Motor neuron (in vitro differentiated cells): Measurements from ENCODE around the gene TRIM65. TPM values are rescaled to one million over a fixed set of nuclear protein-coding genes. Genes with fewer than 3 reads are reported as not detected.

Experiments
- ATAC-seq, 8 experiments: fragments of 200-7000 bp; cut with Tn5 transposase; replicated peaks in 6 of 8; 2 replicates each; pipeline ENCODE4 v1.8.0; 2021; ENCODE audit warnings: mild to moderate bottlenecking in 8 of 8, moderate library complexity in 8 of 8
- H3K27ac ChIP-seq, 2 donors: fragments of 250-450 bp; sonication (Bioruptor Pico); 2 replicates each; pipeline ENCODE4 v1.9.0; 2021; ENCODE audit warnings: antibody characterized with exemption in 2 of 2, mild to moderate bottlenecking in 2 of 2, moderate library complexity in 1 of 2
- H3K4me1 ChIP-seq, 2 donors: fragments of 250-450 bp; sonication (Bioruptor Pico); replicated peaks in 1 of 2; 2 replicates each; pipeline ENCODE4 v1.6.1; 2021; ENCODE audit warnings: antibody characterized with exemption in 2 of 2, mild to moderate bottlenecking in 2 of 2, moderate library complexity in 1 of 2
- H3K4me3 ChIP-seq, 5 donors: fragments of 250-450 bp; sonication (Bioruptor Pico); 2 replicates each; pipeline ENCODE4 v1.9.0; 2021; ENCODE audit warnings: antibody characterized with exemption in 5 of 5, mild to moderate bottlenecking in 5 of 5, moderate library complexity in 4 of 5
- WGBS, 10 experiments: fragments of 450-650 bp; shearing (Covaris generic); methylation state at CpG; one replicate each; pipeline ENCODE4 v1.0.0; 2022; 5-methylcytosine and 5-hydroxymethylcytosine counted together
- in situ Hi-C, 9 experiments: fragments of 400-800 bp; cut with MboI; loops; one replicate each; pipeline ENCODE4 v1.15.0; 2021; ENCODE audit warnings: low sequenced_read_pairs in 9 of 9, low pct_unique_long_range_greater_than_20kb in 2 of 9; ENCODE audit not compliant: unreplicated experiment in 9 of 9
- total RNA-seq, 8 experiments: library from RNA; unstranded; fragments of 300-600 nt; gene quantifications; 2 replicates each; pipeline versions ENCODE4 v1.2.3 to v1.2.4, GENCODE V29; 2022

The TRIM65 gene
- total RNA-seq, 8 experiments from 2014 or later: 8.7 to 22.5 (median 13.4) TPM

DNA sequence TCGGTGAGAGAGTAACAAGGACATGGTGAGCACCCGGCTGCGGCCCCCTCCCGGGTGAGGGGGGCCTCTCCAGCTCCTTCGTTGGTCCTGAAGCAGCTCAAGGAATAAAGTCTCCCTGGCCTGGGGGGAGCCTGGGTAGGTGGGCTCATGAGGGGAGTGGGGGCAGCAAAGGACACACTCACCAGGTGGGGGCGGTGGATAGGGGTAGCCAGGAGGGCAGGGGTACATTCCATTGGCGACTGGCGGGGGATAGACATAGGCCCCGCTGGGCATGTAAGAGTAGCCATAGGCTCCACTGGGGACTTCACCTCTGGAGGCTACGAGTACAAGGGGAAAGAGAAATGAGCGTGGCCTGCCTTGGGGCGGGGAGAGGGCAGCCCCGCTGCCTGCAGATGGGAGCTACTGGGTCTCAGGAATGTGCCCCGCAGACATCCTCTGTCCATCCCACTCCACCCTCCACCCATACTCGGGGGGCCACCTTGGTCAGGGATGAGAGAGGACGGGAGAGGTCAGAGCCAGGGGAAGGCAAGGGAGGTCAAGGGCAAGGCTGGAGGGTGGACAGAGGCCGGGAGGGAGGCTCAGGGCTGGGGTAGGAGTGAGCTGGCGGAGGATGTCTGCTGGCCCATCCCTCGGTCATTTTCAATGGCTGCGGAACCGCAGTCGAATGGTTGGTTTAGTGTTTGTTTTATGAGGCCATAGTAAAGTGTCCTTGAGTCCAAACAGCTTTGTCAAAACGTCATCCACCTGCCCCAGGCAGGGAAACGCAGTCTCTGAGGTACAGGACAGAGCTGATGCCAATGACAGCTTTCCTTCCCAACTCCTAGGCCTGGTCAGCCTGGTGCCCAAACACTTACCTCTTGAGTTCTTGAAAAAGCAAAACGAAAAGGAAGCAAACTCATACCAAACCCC is 48.9 kb downstream of the TRIM65 start:
- no peak for ATAC-seq
- WGBS, 10 experiments: 0 to 93% (median 78%) methylated on average over 1 to 8 of the region's 25 CpGs; no CpG with 5 or more reads in 4 of the 10 experiments
- no peak overlapping the region for H3K4me3 ChIP-seq
- H3K4me1 ChIP-seq: peaks cover 28 to 41% of the 10 kb centered on the region in 2 donors
- H3K27ac ChIP-seq: no peak overlapping the region
- in situ Hi-C loops: no loop called here

DNA sequence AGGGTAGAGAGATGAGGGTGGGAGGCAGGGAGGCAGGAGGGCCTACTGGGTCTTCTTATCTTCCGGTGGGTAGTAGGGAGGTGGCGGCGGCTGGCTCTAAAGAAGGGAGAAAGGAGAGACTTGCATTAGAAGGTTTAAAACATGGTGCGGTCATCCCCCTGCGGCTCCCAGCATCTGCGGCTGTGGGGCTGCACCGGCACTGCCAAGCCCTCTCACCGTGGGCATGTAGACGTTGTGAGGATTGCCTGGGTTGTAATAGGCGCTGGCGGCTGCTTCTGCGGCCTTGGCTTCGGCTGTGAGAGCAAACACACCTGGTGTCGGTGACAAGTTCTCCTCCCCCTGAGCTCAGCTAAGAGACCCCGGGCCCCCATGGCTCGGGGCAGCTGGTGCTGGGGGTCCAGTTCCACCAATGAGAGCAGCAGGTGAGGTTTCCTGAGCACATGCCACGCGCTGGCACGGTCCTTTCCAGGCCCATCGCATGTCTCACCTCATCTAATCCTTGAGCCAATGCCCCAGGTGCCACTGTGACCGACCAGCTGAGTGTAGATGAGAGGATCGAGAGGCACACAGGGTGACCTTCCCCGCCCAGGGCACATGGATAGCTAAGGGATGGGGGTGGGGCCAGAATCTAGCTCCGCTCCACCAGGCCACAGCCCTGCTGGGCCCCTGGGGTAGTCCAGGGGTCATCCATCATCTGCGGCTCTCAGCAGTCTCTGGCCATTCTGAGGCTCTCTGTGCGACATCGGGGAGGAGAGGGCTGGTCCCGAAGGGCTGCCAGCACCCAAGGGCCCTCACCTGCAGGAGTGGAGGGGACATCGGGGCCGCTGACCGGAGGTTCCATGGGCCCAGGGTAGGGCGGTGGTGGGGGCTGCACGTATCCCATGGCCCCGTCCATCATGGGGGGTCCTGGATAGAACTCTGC is 49.8 kb downstream of the TRIM65 start:
- 50 to 100% (median 88%) methylated on average over 1 to 9 of the region's 34 CpGs; no CpG with 5 or more reads in 4 of the 10 experiments for WGBS, 10 experiments
- ATAC-seq: peak in 3 of 8 experiments; percentile 2 to 16 (median 16)
- no peak overlapping the region for H3K27ac ChIP-seq
- peaks cover 28 to 41% of the 10 kb centered on the region in 2 donors for H3K4me1 ChIP-seq
- H3K4me3 ChIP-seq: no peak overlapping the region
- in situ Hi-C loops: no loop called here

- Histone ChIP-seq H3K4me3 (no peak overlapping the region), H3K27ac (peak overlapping the region in 1 of 2 donors; percentile 51), H3K4me1 (peaks cover 28 to 41% of the 10 kb centered on the region in 2 donors)
- WGBS, 10 experiments: 50 to 100% (median 82%) methylated on average over 1 to 8 of the region's 22 CpGs; no CpG with 5 or more reads in 3 of the 10 experiments
- ATAC-seq: peak in 1 of 8 experiments; percentile 2
- in situ Hi-C loops: no loop called here
Observed at GRCh38 chr17:75845933-75846691, 50.6 kb downstream of the TRIM65 start.

DNA sequence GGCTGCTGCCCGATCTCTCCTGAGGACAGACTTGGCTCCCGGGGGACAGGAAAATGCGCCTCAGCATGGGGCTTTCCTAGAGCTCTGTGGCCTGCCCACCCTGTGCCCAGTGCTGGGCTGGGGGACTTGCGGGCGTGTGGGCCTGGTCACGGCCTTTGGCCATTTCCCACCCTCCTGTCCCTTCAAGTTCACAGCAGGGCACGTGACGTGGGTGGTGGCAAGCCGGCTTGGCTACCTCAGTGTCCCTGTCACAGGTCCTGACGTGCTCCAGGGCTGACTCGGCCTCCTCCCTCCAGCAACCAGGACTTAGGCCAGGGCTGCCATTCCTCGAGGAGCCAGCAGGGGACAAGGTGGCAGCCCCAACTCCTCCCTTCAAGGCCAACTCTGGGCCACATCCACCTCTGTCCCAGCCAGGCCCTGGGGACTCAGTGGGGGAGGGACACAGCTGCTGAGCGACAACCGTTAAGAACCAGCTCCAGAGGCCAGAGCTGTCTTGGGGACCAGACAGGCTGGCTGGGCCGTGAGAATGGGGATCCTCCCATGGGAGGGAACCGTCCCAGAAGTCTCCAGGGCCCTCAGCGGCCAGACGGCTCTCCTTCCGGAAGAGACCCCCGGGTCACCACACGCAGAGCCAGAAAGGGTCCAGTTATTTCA is 51.6 kb downstream of the TRIM65 start:
- ATAC-seq: peak; percentile 63 to 85 (median 82)
- Histone ChIP-seq H3K27ac (peak overlapping the region; percentile 8 to 51), H3K4me3 (no peak overlapping the region), H3K4me1 (peaks cover 28 to 41% of the 10 kb centered on the region in 2 donors)
- in situ Hi-C loops: no loop called here
- 7 to 75% (median 37%) methylated on average over 2 to 10 of the region's 21 CpGs; no CpG with 5 or more reads in 3 of the 10 experiments for WGBS, 10 experiments

DNA sequence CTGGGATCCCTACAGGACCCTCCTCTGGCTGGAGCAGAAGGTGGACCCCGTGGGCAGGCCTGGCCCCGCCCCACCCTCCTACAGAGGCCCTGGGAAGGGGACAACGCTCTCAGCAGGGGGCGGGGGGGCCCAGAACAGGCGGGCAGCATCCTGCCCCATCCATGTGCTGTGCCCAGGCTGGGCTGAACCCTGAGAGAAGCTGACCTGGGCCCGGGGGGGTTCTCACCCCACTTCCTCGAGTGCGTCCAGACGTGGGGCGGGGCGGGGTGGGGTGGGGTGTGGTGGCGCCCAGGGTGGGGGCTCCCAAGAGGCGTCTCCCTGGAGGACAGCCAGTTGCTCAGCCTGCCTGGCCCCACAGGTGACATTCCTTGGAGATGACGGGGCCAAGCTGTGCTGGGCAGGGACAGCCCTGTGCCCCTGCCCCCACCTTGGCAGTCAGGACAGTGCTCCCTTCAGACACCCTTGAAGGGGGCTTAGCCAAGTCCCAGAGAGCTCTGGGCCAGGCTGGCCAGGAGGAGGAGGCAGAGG is 52.2 kb downstream of the TRIM65 start:
- peak overlapping the region; percentile 8 to 50 for H3K27ac ChIP-seq
- peak in 7 of 8 experiments; percentile 4 to 35 (median 17) for ATAC-seq
- WGBS, 10 experiments: no CpG with 5 or more reads among the region's 14 CpGs
- in situ Hi-C loops: no loop called here
- H3K4me3 ChIP-seq: no peak overlapping the region
- H3K4me1 ChIP-seq: peaks cover 28 to 41% of the 10 kb centered on the region in 2 donors

DNA sequence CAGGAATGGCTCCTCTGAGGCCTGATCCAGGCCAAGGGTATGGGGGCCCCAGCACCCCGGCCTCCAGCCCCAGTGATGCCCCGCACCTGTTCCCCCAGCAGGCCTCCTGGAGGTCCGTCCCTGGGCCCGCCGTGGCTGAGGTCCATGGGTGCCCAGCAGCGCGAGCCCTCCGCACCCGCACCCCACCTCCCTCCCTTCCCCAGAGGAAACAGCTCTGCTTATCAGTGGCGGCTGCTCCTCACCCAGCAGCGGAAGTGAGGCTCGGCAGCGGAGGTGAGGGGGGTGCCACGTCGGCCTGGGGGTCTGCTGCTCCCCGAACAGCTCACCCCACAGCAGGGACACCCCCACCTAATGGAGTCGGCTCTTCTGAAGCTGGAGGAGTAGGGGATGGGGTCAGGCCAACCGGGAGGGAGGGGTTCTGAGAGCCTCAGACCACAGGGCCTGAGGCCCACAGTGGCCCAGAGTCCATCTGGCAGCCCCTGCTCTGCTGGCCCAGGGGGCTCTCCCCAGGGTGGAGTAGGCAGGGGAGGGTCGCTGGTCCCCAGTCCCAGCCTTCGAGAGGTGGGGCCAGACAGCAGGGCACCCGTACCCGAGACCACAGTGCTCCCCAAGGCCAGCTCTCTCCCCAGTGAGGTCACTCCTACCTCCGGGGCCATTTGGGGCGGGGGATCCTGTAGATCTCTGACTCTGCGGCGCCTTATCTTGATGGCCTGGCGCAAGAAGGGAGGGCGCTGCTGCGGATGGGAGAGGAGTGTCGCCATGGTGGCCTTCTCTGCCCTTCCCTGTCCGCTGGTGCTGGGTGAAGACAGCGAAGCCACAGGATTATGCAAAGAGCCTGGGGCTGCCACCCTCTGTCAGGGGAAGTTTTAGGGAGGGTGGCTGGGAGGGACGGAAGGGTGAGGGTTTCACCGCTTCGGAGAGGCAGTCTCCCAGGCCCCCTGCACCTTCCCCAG is 52.9 kb downstream of the TRIM65 start, which contains the start of gene UNC13D:
Gene UNC13D (minus strand): TSS at position 828 of the 953 bp plus-strand sequence. CDS start 67 bp downstream, at position 761.
- in situ Hi-C loops: no loop called here
- peaks cover 28 to 41% of the 10 kb centered on the region in 2 donors for H3K4me1 ChIP-seq
- ATAC-seq: peak in 3 of 8 experiments; percentile 1 to 59 (median 3)
- no peak within 1 kb of the TSS for H3K4me3 ChIP-seq
- WGBS, 10 experiments: 20 to 100% (median 100%) methylated on average over 1 to 3 of the region's 35 CpGs; no CpG with 5 or more reads in 6 of the 10 experiments
- peak within 1 kb of the TSS; percentile 8 to 50 for H3K27ac ChIP-seq

DNA sequence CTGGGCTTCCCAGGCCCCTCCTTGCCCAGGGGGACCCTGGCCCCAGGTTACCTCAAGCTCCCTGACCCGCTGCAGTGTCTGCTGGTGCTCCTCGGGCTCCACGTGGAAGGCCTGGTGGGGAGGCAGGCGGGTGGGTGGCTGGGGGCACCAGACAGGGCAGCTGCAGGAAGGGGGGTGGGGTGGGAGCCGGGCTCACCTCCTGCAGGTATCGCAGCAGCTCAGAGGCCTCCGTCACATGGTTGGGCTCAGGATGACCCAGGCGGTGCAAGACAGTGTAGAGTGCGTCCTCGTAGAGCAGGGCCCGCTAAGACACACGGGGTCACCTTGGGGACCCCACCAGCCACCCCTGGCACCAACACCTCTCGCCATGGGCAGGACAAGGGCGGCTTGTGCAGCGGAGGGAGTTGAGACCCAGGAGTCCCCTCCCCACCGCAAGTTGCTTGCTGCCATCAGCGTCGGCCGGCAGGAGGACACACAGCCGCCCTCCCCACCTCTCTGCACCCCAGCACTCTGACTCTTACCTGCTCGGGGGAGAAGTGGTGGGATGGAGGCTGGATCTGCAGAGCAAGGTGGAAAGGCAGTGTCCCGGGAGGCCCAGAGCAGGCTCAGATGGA is 53.7 kb downstream of the TRIM65 start:
- in situ Hi-C loops: no loop called here
- Histone ChIP-seq H3K4me1 (peaks cover 28 to 39% of the 10 kb centered on the region in 2 donors), H3K27ac (no peak overlapping the region), H3K4me3 (no peak overlapping the region)
- no peak for ATAC-seq
- WGBS, 10 experiments: 87% methylated on average over 4 of the region's 22 CpGs; no CpG with 5 or more reads in 9 of the 10 experiments

- ATAC-seq: no peak
Observed at GRCh38 chr17:75842411-75842810, 54.3 kb downstream of the TRIM65 start.

DNA sequence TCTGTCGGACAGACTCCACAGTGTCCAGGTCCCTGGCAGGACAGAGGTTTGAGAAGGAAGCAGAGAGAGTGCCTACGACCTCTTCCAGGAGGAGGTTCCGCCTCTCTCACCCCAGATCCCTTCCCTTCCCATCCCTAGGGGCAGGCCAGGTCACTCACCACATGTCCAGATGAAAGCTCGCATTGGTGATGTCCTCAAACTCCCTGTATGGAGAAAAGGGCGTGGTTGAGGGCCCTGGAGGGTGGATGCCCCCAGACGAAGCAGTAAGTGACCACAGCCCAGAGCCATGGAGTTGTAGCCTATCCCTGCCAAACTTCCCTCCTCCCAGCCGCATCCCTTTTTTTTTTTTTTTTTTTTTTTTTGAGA is 56.0 kb downstream of the TRIM65 start:
- peak in 3 of 8 experiments; percentile 9 to 57 (median 29) for ATAC-seq
- in situ Hi-C loops: no loop called here
- Histone ChIP-seq H3K4me1 (peaks cover 14 to 23% of the 10 kb centered on the region in 2 donors), H3K4me3 (no peak overlapping the region), H3K27ac (no peak overlapping the region)
- WGBS, 10 experiments: 0 to 60% (median 30%) methylated on average over 1 to 3 of the region's 7 CpGs; no CpG with 5 or more reads in 6 of the 10 experiments

More at GRCh38 chr17:75842411-75842810, 54.3 kb downstream of the TRIM65 start:
- H3K4me3 ChIP-seq: no peak overlapping the region
- in situ Hi-C loops: no loop called here
- WGBS, 10 experiments: 80 to 93% (median 89%) methylated on average over 1 to 3 of the region's 18 CpGs; no CpG with 5 or more reads in 7 of the 10 experiments
- H3K4me1 ChIP-seq: peaks cover 22 to 33% of the 10 kb centered on the region in 2 donors
- H3K27ac ChIP-seq: no peak overlapping the region

- Histone ChIP-seq H3K4me3 (no peak overlapping the region), H3K27ac (no peak overlapping the region), H3K4me1 (peaks cover 12 to 23% of the 10 kb centered on the region in 2 donors)
- whole genome bisulfite sequencing, 10 experiments: 75 to 90% (median 88%) methylated on average over 2 to 17 of the region's 36 CpGs; no CpG with 5 or more reads in 7 of the 10 experiments
- no peak for ATAC-seq
- in situ Hi-C loops: no loop called here
Observed at GRCh38 chr17:75839942-75840798, 56.6 kb downstream of the TRIM65 start.
